Measurements from ENCODE around the gene OTOG.

DNA sequence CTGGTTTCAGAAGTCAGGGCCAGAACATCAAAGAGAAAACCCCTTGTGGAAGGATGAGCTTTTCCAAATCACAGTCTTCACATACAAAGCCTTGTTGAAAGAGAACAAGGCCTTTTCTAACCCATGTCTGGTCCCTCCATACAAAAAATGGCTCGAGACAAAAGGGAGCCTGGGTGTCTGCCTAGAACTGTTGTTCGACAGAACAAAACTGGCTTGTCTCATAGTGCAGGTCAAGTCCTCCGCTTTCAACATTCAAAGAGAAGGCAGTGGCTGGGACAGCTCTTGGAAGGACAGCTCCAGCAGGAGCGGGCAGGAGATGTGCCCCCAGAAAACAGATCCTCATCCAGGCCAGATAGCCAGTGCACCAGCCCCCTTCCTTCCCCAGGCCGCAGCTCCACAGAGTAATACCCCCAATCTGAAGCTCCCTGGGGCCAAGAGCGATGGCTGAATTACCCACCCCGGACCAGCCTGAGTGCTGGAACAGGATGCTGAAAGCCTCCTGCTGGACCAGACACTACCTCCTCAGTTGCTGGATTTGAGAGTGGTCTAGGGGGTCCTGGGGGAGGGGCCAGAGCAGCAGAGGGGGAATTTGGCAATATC, 30.4 kb upstream of the OTOG start:
- TF ChIP-seq, protein P1, sequence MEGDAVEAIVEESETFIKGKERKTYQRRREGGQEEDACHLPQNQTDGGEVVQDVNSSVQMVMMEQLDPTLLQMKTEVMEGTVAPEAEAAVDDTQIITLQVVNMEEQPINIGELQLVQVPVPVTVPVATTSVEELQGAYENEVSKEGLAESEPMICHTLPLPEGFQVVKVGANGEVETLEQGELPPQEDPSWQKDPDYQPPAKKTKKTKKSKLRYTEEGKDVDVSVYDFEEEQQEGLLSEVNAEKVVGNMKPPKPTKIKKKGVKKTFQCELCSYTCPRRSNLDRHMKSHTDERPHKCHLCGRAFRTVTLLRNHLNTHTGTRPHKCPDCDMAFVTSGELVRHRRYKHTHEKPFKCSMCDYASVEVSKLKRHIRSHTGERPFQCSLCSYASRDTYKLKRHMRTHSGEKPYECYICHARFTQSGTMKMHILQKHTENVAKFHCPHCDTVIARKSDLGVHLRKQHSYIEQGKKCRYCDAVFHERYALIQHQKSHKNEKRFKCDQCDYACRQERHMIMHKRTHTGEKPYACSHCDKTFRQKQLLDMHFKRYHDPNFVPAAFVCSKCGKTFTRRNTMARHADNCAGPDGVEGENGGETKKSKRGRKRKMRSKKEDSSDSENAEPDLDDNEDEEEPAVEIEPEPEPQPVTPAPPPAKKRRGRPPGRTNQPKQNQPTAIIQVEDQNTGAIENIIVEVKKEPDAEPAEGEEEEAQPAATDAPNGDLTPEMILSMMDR (IDR thresholded peaks at IDR 0.05; ENCODE audit: low read depth, low read length), result no peak
- TF ChIP-seq, protein P2, sequence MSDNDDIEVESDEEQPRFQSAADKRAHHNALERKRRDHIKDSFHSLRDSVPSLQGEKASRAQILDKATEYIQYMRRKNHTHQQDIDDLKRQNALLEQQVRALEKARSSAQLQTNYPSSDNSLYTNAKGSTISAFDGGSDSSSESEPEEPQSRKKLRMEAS (IDR thresholded peaks at IDR 0.05; ENCODE audit: low read depth, low read length), result no peak
- TF ChIP-seq POLR2A (IDR thresholded peaks at IDR 0.05; ENCODE audit: extremely low read depth, insufficient read length), result no peak

Measured in NB4 (cell line).